ENCODE data around the gene ZC4H2. TPM values are rescaled to one million over a fixed set of nuclear protein-coding genes. Genes with fewer than 3 reads are reported as not detected.

ZC4H2 gene
- total RNA-seq, 1 donor from 2014 or later, result 11.0 TPM

- ChIA-PET POLR2A (no interaction called here), CTCF (no interaction called here)
- intact Hi-C loops (cut with micrococcal nuclease), result no loop called here
- Mint-ChIP-seq H3K9me3 (peaks cover 4% of the 10 kb centered on the region), H3K36me3 (ENCODE audit: low read depth) (no peaks in the 10 kb centered on the region), H3K27me3 (no peaks in the 10 kb centered on the region), H3K4me1 (no peaks in the 10 kb centered on the region), H3K27ac (no peak overlapping the region), H3K4me3 (no peak overlapping the region)
- no peak for TF ChIP-seq CTCF (IDR thresholded peaks at IDR 0.05)
- ATAC-seq (ENCODE audit: low read depth), result no peak
- DNase-seq, result no peak
Measured at GRCh38 chrX:64996805-64997204, 20.6 kb upstream of the ZC4H2 start.

GRCh38 chrX:64994131-64994798, 18.0 kb upstream of the ZC4H2 start:
- intact Hi-C loops (cut with micrococcal nuclease), result no loop called here
- no peak for DNase-seq
- ChIA-PET CTCF (no interaction called here), POLR2A (no interaction called here)
- TF ChIP-seq CTCF (IDR thresholded peaks at IDR 0.05), result no peak
- Mint-ChIP-seq H3K9me3 (no peaks in the 10 kb centered on the region), H3K4me1 (no peaks in the 10 kb centered on the region), H3K4me3 (no peak overlapping the region), H3K27ac (no peak overlapping the region), H3K36me3 (ENCODE audit: low read depth) (no peaks in the 10 kb centered on the region), H3K27me3 (no peaks in the 10 kb centered on the region)
- no peak for ATAC-seq (ENCODE audit: low read depth)

- no peaks in the 10 kb centered on the region for H3K9me3 Mint-ChIP-seq
- ATAC-seq (ENCODE audit: low read depth) (no peak), DNase-seq (no peak)
- H3K36me3 Mint-ChIP-seq (ENCODE audit: low read depth), result peaks cover 5% of the 10 kb centered on the region
- ChIA-PET CTCF (no interaction called here), POLR2A (interaction anchor here (3.4 kb wide), 1 partner anchor 57 kb away, joined by 12 read pairs; the partner anchor contains the start of gene ZC3H12B)
- no peak overlapping the region for H3K4me3 Mint-ChIP-seq
- TF ChIP-seq CTCF (IDR thresholded peaks at IDR 0.05), result no peak
- intact Hi-C loops (cut with micrococcal nuclease), result no loop called here
- H3K4me1 Mint-ChIP-seq, result peaks cover 23% of the 10 kb centered on the region
- H3K27ac Mint-ChIP-seq, result no peak overlapping the region
- no peaks in the 10 kb centered on the region for H3K27me3 Mint-ChIP-seq
Measured at GRCh38 chrX:64977830-64978229, 1.6 kb upstream of the ZC4H2 start.

DNA sequence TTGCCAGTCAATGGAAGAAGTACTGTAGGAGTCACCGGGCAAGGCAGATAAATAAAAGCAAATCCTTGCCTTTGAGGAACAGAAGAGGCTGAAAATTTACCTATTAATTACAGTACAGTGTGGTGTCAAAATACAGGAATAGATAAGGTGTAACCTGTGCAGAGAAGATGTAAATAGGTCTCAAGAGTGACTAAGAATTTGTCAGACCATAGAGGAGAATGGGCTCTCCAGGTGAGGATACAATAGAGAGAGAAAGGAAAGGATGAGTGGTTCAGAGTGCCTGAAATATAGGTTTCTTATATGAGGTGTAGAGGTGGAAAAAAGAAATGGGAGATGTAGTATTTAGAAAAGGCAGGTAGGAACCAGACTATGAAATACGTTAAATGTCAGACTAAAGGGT, 801 bp upstream of the ZC4H2 start:
- Mint-ChIP-seq H3K9me3 (peaks cover 3% of the 10 kb centered on the region), H3K4me1 (peaks cover 23% of the 10 kb centered on the region), H3K36me3 (ENCODE audit: low read depth) (peaks cover 8% of the 10 kb centered on the region), H3K27ac (no peak overlapping the region), H3K27me3 (no peaks in the 10 kb centered on the region), H3K4me3 (peak overlapping the region; percentile 94)
- ChIA-PET CTCF (no interaction called here), POLR2A (interaction anchor here (1.3 to 3.4 kb wide), 2 partner anchors 57 to 558 kb away, joined by 4 to 12 read pairs; partner anchors contain the start of genes LAS1L and ZC3H12B)
- DNase-seq (no peak), ATAC-seq (ENCODE audit: low read depth) (no peak)
- TF ChIP-seq CTCF (IDR thresholded peaks at IDR 0.05), result no peak
- intact Hi-C loops (cut with micrococcal nuclease), result no loop called here

GRCh38 chrX:64976673-64977040, 407 bp upstream of the ZC4H2 start:
- ATAC-seq (ENCODE audit: low read depth), result no peak
- CTCF ChIA-PET, result no interaction called here

More at GRCh38 chrX:64976673-64977040, 407 bp upstream of the ZC4H2 start:
- TF ChIP-seq CTCF (IDR thresholded peaks at IDR 0.05), result no peak
- peaks cover 4% of the 10 kb centered on the region for H3K9me3 Mint-ChIP-seq
- DNase-seq, result no peak
- H3K4me3 Mint-ChIP-seq, result peak overlapping the region; percentile 94
- peaks cover 23% of the 10 kb centered on the region for H3K4me1 Mint-ChIP-seq
- POLR2A ChIA-PET, result interaction anchor here (1.3 to 3.4 kb wide), 2 partner anchors 58 to 558 kb away, joined by 4 to 12 read pairs; partner anchors contain the start of genes LAS1L and ZC3H12B
- intact Hi-C loops (cut with micrococcal nuclease), result loop anchor here (1.0 kb wide), 4 partner anchors 58 to 771 kb away; partner anchors contain the start of genes AMER1, LAS1L, MTMR8 and ZC3H12B
- H3K27ac Mint-ChIP-seq, result peak overlapping the region; percentile 76
- peaks cover 10% of the 10 kb centered on the region for H3K36me3 Mint-ChIP-seq (ENCODE audit: low read depth)
- no peaks in the 10 kb centered on the region for H3K27me3 Mint-ChIP-seq

Measured in activated B cell treated with CpG ODN at 0.5 μM for 24 hours (primary cell).